Panc1 (cell line): ENCODE results near the gene ZBED1. TPM values are rescaled to one million over a fixed set of nuclear protein-coding genes. Genes with fewer than 3 reads are reported as not detected.

Experiments used
- ATAC-seq: fragments of 200-7000 bp; cut with Tn5 transposase; 2 replicates; pipeline ENCODE4 v1.9.1; 2020; ENCODE audit warnings: mild to moderate bottlenecking, moderate library complexity
- BruUV-seq: library from RNA; stranded (reverse); fragments of 400-500 nt; replicated peaks from 2 replicates; lab custom pipeline; 2021; lab: Mats Ljungman, UMichigan
- CTCF ChIA-PET: fragments of 300-600 bp; sonication (Branson Sonifier 250); formaldehyde crosslinking; loops from one replicate; lab custom pipeline; 2022; ENCODE audit warnings: antibody characterized with exemption; lab: Charles Lee
- POLR2A ChIA-PET: fragments of 300-600 bp; sonication (Branson Sonifier 250); formaldehyde crosslinking; loops from one replicate; lab custom pipeline; 2022; ENCODE audit warnings: antibody characterized with exemption; lab: Charles Lee
- DNase-seq: peaks from one replicate; pipeline ENCODE4 v3.0.0-alpha.2; 2010; ENCODE audit warnings: low read depth, low spot score
- H3K27ac ChIP-seq: 2 replicates; pipeline ENCODE4 v1.5.1; 2011; ENCODE audit warnings: mild to moderate bottlenecking, low read length, inconsistent platforms
- H3K27me3 ChIP-seq: fragments of 200-500 bp; sonication (Bioruptor generic); 2 replicates; pipeline ENCODE4 v1.6.0; 2014; ENCODE audit warnings: low read length, inconsistent platforms; ENCODE audit not compliant: control insufficient read depth, insufficient read depth
- H3K36me3 ChIP-seq: fragments of 200-500 bp; sonication (Bioruptor generic); 2 replicates; pipeline ENCODE4 v1.5.1; 2014; ENCODE audit warnings: inconsistent platforms, mild to moderate bottlenecking, low read length, moderate library complexity; ENCODE audit not compliant: control insufficient read depth, insufficient read depth
- H3K4me1 ChIP-seq: 2 replicates; pipeline ENCODE4 v1.5.1; 2011; ENCODE audit warnings: inconsistent platforms, mild to moderate bottlenecking, low read length, moderate library complexity; ENCODE audit not compliant: control insufficient read depth, insufficient read depth
- H3K4me3 ChIP-seq, 2 experiments: 2 replicates each; pipeline ENCODE4 v1.5.1; 2011 to 2012; ENCODE audit warnings: low read depth in 2 of 2, low read length in 2 of 2, mild to moderate bottlenecking in 2 of 2, inconsistent platforms in 1 of 2, moderate library complexity in 1 of 2
- H3K9me3 ChIP-seq: fragments of 200-500 bp; sonication (Bioruptor generic); 2 replicates; pipeline ENCODE4 v1.5.1; 2014; ENCODE audit warnings: low read depth, mild to moderate bottlenecking, inconsistent platforms, low read length, moderate library complexity; ENCODE audit not compliant: control insufficient read depth, insufficient read depth
- POLR2AphosphoS5 ChIP-seq: IDR thresholded peaks from 2 replicates; pipeline ENCODE4 v1.6.1; 2012; ENCODE audit warnings: mild to moderate bottlenecking, low read depth, low read length, moderate library complexity
- SIN3A ChIP-seq: IDR thresholded peaks from 2 replicates; pipeline ENCODE4 v1.6.1; 2012; ENCODE audit warnings: low read depth, mild to moderate bottlenecking, low read length, moderate library complexity, borderline replicate concordance; ENCODE audit not compliant: insufficient read depth
- TCF7L2 ChIP-seq: IDR thresholded peaks from 2 replicates; pipeline ENCODE4 v1.6.1; 2011; ENCODE audit warnings: mild to moderate bottlenecking, low read depth, low read length, inconsistent platforms
- in situ Hi-C: cut with HindIII; loops from 2 replicates; pipeline ENCODE4 v1.10.0; 2016; ENCODE audit warnings: low sequenced_read_pairs, low pct_unique_long_range_greater_than_20kb
- intact Hi-C: fragments of 100-400 bp; cut with micrococcal nuclease; formaldehyde crosslinking; loops from one replicate; pipeline ENCODE4 v1.10.0; 2022; ENCODE audit not compliant: unreplicated experiment
- total RNA-seq: library from RNA; stranded (reverse); gene quantifications from one replicate; pipeline ENCODE4 v1.2.1, GENCODE V29; 2021; ENCODE audit not compliant: unreplicated experiment
- TF ChIP-seq, protein P1 (sequence below): fragments of 450-650 bp; IDR thresholded peaks from 2 replicates; pipeline ENCODE4 v1.5.1; 2017; ENCODE audit warnings: mild to moderate bottlenecking
- TF ChIP-seq, protein P2 (sequence below), 2 experiments: IDR thresholded peaks; 2 replicates each; pipeline ENCODE4 v1.6.1; 2011 to 2012; ENCODE audit warnings: low read depth in 2 of 2, control low read depth in 1 of 2, low read length in 1 of 2, mild to moderate bottlenecking in 1 of 2, moderate library complexity in 1 of 2; ENCODE audit not compliant: insufficient read depth in 1 of 2

Gene ZBED1
- total RNA-seq, 1 experiment from 2014 or later: 23.9 TPM

DNA sequence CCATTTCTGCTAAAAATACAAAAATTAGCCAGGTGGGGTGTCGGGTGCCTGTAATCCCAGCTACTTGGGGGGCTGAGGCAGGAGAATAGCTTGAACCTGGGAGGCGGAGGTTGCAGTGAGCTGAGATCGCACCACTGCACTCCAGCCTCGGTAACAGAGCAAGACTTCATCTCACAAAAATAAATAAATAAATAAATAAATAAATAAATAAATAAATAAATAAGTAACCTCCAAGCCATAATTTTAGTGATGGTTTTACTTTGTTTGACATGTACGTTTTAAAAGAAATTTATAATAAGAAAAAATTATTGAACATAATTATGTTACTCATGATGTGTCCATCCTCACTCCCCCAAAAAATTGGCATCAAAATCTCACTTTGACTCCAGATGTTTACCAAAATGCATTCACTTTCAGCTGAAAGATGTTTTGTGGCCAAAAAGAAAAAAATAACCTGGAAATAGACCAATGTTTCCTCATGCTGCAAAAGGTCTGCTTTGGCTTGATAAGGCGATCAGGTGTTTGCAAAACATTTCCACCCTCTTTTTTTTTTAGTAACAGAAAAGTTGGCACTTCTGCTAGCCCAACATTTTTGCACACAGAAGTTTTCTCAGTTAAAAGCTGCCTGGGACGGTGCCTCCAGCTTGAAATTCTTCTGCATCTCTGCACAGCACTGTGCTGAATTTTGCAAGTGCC lies 42.2 kb upstream of the ZBED1 start:
- TF ChIP-seq TCF7L2 (no peak), SIN3A (no peak), POLR2AphosphoS5 (no peak)
- TF ChIP-seq, protein P1, sequence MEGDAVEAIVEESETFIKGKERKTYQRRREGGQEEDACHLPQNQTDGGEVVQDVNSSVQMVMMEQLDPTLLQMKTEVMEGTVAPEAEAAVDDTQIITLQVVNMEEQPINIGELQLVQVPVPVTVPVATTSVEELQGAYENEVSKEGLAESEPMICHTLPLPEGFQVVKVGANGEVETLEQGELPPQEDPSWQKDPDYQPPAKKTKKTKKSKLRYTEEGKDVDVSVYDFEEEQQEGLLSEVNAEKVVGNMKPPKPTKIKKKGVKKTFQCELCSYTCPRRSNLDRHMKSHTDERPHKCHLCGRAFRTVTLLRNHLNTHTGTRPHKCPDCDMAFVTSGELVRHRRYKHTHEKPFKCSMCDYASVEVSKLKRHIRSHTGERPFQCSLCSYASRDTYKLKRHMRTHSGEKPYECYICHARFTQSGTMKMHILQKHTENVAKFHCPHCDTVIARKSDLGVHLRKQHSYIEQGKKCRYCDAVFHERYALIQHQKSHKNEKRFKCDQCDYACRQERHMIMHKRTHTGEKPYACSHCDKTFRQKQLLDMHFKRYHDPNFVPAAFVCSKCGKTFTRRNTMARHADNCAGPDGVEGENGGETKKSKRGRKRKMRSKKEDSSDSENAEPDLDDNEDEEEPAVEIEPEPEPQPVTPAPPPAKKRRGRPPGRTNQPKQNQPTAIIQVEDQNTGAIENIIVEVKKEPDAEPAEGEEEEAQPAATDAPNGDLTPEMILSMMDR: no peak
- TF ChIP-seq, protein P2, sequence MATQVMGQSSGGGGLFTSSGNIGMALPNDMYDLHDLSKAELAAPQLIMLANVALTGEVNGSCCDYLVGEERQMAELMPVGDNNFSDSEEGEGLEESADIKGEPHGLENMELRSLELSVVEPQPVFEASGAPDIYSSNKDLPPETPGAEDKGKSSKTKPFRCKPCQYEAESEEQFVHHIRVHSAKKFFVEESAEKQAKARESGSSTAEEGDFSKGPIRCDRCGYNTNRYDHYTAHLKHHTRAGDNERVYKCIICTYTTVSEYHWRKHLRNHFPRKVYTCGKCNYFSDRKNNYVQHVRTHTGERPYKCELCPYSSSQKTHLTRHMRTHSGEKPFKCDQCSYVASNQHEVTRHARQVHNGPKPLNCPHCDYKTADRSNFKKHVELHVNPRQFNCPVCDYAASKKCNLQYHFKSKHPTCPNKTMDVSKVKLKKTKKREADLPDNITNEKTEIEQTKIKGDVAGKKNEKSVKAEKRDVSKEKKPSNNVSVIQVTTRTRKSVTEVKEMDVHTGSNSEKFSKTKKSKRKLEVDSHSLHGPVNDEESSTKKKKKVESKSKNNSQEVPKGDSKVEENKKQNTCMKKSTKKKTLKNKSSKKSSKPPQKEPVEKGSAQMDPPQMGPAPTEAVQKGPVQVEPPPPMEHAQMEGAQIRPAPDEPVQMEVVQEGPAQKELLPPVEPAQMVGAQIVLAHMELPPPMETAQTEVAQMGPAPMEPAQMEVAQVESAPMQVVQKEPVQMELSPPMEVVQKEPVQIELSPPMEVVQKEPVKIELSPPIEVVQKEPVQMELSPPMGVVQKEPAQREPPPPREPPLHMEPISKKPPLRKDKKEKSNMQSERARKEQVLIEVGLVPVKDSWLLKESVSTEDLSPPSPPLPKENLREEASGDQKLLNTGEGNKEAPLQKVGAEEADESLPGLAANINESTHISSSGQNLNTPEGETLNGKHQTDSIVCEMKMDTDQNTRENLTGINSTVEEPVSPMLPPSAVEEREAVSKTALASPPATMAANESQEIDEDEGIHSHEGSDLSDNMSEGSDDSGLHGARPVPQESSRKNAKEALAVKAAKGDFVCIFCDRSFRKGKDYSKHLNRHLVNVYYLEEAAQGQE (IDR thresholded peaks at IDR 0.05; ENCODE audit: insufficient read depth in 1 of 2, low read depth in 2 of 2, low read length in 1 of 2): no peak
- Histone ChIP-seq H3K27ac (no peak overlapping the region), H3K9me3 (no peaks in the 10 kb centered on the region), H3K27me3 (no peaks in the 10 kb centered on the region), H3K4me3 (no peak overlapping the region), H3K4me1 (no peaks in the 10 kb centered on the region), H3K36me3 (no peaks in the 10 kb centered on the region)
- in situ Hi-C loops: no loop called here
- BruUV-seq: no TSS peak
- CTCF ChIA-PET: no interaction called here
- ATAC-seq (no peak), DNase-seq (no peak)
- POLR2A ChIA-PET: no interaction called here
- intact Hi-C loops: no loop called here

GRCh38 chrX:2541603-2542002 lies 40.8 kb upstream of the ZBED1 start:
- DNase-seq (no peak), ATAC-seq (no peak)
- Histone ChIP-seq H3K4me3 (no peak overlapping the region), H3K9me3 (no peaks in the 10 kb centered on the region), H3K36me3 (no peaks in the 10 kb centered on the region), H3K27me3 (no peaks in the 10 kb centered on the region), H3K27ac (no peak overlapping the region), H3K4me1 (no peaks in the 10 kb centered on the region)
- in situ Hi-C loops (no loop called here), intact Hi-C loops (no loop called here)
- ChIA-PET CTCF (no interaction called here), POLR2A (no interaction called here)
- BruUV-seq: no TSS peak
- TF ChIP-seq TCF7L2 (no peak), POLR2AphosphoS5 (no peak), SIN3A (no peak)
- TF ChIP-seq, protein P2 (IDR thresholded peaks at IDR 0.05; ENCODE audit: insufficient read depth in 1 of 2, low read depth in 2 of 2, low read length in 1 of 2): no peak
- TF ChIP-seq, protein P1: no peak
